Erythroblast (primary cell): ENCODE measurements around the gene NUP93.

Experiments
- GATA1 ChIP-seq: IDR thresholded peaks from 2 replicates; pipeline ENCODE4 v1.6.1; 2011; ENCODE audit warnings: low read depth, mild to moderate bottlenecking, control low read depth, low read length, moderate library complexity
- POLR2A ChIP-seq: IDR thresholded peaks from 2 replicates; pipeline ENCODE4 v1.6.1; 2011; ENCODE audit warnings: mild to moderate bottlenecking, low read length

GRCh38 chr16:56872863-56873391 lies 143.0 kb downstream of the NUP93 start:
- no peak for TF ChIP-seq POLR2A
- TF ChIP-seq GATA1, result no peak
